NCI-H748 (cell line): ENCODE results near the gene DNM3.
"Not testable (repeated sequence)": the region's sequence is repeated elsewhere in the genome, so short reads cannot be mapped to it uniquely, and the experiment has no call there.

Source experiments
- DNase-seq: peaks from one replicate; lab custom pipeline; 2025; ENCODE audit not compliant: unreplicated experiment; lab: John Stamatoyannopoulos, UW

The DNM3 gene

GRCh38 chr1:172402878-172403569 lies 561.7 kb downstream of the DNM3 start:
- no peak for DNase-seq

- no peak for DNase-seq
These were observed 562.8 kb downstream of the DNM3 start for GRCh38 chr1:172404121-172404520.

- DNase-seq, result no peak
These were observed 564.6 kb downstream of the DNM3 start for GRCh38 chr1:172405912-172406311.

DNA sequence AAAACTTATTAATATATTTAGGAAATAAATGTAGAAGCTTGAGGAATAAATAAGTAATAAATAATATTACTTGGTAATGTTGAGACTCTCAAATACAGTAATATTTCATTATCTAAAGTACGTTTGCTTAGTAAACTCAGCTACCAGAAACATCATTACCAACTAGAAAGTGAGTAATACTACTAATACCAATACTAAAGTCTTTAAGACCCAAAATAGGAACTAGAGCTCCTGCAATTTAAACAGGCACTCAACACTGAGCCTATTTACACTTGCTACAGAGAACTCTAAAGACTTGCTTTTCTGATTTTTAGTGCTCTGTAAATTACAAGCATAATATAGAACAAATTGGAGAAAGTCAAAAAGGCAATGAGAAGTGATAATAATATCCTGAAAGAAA lies 565.7 kb downstream of the DNM3 start:
- DNase-seq, result no peak

DNA sequence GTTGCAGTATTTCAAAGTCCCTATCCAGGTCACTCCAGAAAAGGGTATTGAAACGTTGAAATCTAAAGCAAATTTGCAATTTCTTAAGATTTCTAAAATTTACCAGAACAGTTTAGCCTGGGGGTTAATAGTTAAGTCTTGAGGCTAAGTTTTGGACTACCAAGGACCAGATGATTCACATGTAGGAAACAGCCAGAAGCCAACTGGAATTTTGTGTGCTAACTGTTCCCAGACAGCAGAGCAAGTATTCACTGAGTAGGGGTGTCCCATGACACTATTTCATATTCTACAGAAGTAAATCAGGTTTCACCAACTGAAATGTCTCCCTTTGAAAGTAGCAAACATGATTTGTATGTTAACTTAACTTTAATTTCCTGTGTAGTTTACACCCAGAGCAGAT lies 567.7 kb downstream of the DNM3 start:
- DNase-seq, result no peak

DNA sequence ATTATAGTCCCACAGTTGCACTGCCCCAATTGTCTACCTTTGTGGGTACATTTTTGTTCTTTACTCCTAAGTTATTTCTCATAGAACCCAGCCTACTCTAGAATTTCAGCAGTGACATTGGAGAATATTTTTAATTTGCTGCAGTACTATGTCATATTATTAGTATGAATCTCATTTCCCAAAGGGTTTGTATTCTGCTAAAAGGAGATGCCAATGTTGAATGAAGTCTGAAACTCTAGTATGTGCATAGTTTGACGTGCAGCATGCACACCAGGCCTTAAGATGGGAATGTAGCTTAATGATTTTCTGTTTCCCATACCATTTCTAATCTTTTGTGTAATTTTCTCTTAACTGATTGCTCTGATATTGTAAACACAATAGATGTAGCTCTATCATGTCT lies 568.7 kb downstream of the DNM3 start:
- DNase-seq, result no peak

- DNase-seq, result no peak
These were observed 570.6 kb downstream of the DNM3 start for GRCh38 chr1:172411791-172412338.

DNA sequence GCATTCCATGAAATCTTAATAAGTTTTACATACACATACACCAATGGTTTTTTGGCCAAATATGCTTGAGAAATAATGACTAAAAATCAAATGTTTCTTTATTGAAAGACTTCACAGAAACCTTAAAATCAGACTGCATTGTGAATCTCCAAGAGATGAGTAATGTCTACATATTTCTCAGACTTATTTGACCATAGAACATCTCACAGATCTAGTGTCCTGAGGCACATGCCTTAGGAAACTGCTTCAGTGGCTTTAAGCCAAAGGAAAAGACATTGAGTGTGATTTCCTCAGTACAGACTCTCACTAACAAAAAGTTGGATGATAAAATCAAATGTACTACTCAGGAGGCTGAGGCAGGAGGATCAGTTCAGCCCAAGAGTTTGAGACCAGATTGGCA lies 573.0 kb downstream of the DNM3 start:
- DNase-seq, result no peak

GRCh38 chr1:172416496-172417035 lies 575.3 kb downstream of the DNM3 start:
- DNase-seq, result no peak

DNA sequence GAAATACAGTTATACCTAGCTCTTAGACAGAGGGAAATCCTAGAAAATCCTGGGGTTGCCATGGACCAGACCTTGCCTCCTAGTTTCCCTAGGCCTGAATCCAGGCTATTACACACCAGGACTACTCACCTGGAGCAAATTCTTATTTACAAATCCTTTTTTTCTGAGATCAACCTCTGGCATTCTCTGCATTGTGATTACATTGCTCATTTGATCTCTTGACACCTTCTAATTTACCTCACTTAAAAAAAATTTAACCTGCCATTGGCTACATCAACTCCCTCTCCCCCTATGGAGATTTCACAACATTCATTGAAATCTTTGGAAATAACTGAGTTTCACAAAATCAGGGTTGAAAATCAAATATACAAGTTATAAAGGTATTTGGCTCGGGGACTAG lies 576.3 kb downstream of the DNM3 start:
- DNase-seq, result no peak

DNA sequence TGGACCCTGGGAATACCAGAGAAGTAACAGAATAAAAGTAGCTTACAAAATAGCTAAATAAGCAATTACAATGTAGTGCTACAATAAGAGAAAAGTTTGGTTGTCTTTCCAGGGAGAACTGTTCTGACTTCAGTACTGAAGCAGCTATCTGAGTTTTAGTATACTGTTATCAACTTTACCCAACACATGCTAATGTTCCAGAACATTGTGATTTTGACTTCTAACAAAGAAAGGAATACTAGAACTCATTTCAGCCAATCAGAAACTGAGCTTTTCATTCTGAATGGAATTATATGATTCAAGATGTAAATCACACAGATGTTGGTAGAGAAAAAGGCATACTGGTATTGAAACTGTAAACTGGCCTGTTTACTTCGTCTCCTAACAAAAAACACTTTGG lies 579.1 kb downstream of the DNM3 start, which contains the start of gene C1orf105:
TSS of gene C1orf105 (plus strand) at position 301 of the 400 bp plus-strand sequence. CDS start 201 bp downstream, outside the sequence.
- no peak for DNase-seq

DNA sequence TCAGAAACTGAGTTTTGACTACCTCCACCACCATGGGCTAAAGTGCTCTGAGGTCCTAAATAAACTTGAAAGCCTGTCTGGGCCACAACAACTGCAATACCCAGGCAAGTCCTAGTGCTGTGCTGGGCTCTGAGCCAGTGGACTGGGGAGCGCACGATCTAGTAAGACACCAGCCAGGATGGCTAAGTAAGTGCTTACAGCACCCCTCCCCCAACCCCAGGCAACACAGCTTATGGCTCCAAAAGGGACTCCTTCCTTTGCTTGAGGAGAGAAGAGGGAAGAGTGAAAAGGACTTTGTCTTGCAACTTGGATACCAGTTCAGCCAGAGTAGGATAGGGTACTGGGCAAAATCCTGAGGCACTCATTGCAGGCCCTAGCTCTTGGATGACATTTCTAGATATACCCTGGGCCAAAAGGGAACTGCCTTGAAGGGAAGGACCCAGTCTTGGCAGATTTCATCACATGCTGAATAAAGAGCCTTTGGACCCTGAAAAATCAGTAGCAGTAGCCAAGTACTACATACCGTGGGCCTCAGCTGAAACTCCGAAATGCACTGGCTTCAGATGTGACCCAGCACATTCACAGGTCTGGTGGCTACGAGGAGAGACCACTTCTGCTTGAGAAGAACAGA lies 580.8 kb downstream of the DNM3 start:
- no peak for DNase-seq

DNA sequence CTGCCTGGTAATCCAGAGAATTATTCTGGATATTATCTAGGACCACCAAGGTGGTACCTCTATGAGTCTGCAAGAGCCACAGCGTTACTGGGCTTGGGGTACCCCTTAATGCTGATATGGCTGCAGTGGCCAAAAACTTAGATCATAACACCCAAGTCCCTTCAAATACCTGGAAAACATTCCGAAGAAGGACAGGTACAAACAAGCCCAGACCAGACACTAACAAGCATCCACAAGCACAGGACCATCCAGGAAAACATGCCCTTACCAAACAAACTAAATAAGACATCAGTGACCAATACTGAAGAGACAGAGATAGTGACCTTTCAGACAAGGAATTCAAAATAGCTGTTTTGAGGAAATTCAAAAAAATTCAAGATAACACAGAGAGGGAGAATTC lies 582.0 kb downstream of the DNM3 start:
- DNase-seq, result no peak

DNA sequence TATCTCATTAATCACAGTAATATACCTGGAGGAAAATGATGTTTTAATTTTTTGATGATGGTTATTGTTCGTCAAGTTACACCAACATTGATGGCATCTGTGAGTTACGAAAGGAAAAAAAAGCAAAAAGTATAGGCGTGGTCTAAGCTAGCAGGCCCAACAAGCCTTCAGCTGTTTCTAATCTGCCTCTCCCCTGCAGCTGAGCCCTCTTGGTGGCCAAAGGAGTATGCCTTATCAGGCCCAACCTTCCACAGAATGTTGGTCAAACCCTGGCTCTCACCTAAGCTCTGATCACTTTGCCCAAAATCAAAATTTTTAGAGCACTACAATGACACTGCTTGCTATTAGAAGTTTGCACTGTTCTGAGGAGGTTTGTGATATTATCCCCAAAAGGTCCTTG lies 584.0 kb downstream of the DNM3 start:
- no peak for DNase-seq

- no peak for DNase-seq
These were observed 585.9 kb downstream of the DNM3 start for GRCh38 chr1:172427191-172427590.

GRCh38 chr1:172429331-172430127 lies 588.2 kb downstream of the DNM3 start:
- DNase-seq, result peak; percentile 20

GRCh38 chr1:172430128-172430454 lies 588.8 kb downstream of the DNM3 start:
- DNase-seq, result no peak

GRCh38 chr1:172431204-172431603 lies 589.9 kb downstream of the DNM3 start:
- no peak for DNase-seq

- peak; percentile 3 for DNase-seq
These were observed 590.5 kb downstream of the DNM3 start for GRCh38 chr1:172431721-172432192.

- not testable (repeated sequence) for DNase-seq
These were observed 595.9 kb downstream of the DNM3 start for GRCh38 chr1:172437183-172437582.

DNA sequence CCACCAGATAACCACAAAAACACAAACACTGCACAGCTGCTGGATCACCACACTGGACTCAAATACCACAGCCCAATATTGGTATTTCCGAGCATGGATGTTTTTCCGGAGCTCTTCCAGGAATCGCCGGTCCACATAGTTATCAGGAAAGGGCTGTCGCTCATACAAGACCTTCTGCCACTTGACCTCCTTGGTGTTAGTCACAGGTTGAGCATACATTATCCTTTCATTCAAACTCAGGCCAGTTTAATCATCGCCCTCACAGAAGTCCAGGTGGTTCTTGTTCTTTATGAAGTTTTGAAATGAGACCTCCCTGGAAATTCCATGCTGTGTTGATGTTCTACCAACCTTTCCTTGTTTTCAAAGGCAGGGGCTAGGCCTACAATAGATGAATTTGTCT lies 601.1 kb downstream of the DNM3 start:
- no peak for DNase-seq
